NCI-H2196 (cell line): ENCODE measurements around the gene RASA2.
"Not testable (repeated sequence)": the region's sequence is repeated elsewhere in the genome, so short reads cannot be mapped to it uniquely, and the experiment has no call there.

ENCODE experiments used
- DNase-seq: peaks from one replicate; lab custom pipeline; 2025; ENCODE audit not compliant: unreplicated experiment; lab: John Stamatoyannopoulos, UW

Gene RASA2

DNA sequence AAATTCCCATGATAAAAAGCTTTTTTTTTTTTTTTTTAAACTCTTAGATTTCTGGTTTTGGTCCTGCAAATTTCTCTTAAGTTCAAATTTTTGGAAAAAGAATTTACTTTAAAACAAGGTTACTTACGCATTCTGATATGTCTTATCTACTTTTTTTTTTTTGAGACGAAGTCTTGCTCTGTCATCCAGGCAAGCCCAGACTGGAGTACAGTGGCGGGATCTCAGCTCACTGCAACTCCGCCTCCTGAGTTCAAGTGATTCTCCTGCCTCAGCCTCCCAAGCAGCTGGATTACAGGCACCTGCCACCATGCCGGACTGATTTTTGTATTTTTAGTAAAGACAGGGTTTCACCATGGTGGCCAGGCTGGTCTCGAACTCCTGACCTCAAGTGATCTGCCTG lies 83.2 kb downstream of the RASA2 start:
- DNase-seq, result no peak

DNA sequence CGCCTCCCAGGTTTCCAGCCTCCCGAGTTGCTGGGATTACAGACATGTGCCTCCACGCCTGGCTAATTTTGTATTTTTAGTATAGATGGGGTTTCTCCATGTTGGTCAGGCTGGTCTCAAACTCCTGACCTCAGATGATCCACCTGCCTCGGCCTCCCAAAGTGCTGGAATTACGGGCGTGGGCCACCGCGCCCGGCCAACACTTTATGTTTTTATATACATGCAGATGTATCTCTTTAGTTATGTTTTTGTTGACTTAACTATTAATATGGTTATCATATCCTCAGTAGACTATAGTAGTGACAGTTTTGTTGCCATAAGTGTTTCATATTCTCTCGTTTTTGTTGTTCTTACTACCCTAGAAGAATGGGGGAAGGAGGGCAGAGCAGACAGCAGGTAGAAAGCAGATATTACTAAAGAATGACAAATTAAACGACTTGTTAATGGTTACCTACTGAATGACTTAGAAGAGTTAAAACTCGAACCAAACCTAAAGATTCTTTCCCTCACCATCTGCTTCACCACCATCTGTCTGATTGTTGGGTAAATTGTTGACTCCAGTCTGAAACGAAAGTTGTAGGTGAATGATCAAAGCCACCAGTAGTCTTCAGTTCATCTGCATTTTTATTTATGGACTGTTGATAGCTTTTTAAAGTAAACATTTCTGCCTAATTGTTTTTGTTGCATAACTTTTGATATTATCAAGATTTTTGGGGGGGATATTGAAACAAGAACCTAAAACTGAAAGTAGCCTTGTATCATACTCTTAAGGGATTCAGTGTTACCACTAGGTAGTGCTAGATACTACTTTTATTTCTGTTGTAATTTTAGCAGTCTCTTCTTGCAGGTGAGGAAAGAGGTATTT lies 89.3 kb downstream of the RASA2 start:
- DNase-seq, result peak; percentile 45

DNA sequence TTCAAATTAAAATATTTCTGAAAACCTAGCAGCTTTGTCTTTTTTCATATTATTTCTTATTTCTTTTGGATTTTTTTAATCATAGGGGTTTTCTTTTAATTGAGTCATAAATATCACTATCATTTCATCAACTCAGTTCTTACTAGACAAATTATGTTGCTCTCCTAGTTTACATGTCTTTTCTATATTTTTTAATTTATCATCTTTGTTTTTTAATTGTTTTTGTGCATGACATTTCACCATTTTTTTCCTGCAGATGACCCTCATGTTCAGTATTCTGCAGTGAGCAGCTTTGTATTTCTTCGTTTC lies 89.9 kb downstream of the RASA2 start:
- DNase-seq, result no peak

DNA sequence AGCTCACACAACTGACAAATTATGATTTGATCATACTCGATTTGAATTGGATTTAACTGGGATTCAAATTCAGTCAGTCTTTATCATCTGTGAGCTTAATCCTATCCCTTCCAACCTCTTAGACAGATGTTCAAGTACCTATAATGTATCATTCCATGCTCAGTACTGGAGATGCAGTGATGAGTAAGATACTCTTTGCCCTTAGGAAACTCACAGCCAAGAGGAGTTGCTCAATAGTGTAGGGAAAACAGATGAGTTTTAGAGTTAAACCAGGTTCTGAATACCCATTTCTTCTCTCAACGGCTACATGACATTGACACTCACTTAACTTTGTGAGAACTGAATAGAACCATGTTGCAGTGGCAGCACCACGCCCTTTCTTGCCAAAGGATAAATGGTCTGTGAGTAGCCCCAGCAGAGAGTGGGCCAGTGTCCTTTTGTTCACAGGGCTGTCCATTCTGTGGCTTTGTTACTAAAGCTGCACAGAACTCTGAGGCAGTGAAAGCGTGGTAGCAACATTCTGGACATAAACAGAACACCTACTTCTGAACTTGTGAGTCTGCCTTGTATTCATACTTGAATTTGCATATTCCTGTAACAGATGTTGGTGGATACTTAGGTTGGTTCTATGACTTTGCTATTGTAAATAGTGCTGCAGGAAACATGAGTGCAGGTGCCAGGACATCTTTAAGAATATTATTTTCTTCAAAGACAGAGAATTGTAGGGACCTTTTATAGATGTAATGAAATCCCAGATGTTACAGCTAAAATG lies 91.6 kb downstream of the RASA2 start:
- DNase-seq, result no peak

DNA sequence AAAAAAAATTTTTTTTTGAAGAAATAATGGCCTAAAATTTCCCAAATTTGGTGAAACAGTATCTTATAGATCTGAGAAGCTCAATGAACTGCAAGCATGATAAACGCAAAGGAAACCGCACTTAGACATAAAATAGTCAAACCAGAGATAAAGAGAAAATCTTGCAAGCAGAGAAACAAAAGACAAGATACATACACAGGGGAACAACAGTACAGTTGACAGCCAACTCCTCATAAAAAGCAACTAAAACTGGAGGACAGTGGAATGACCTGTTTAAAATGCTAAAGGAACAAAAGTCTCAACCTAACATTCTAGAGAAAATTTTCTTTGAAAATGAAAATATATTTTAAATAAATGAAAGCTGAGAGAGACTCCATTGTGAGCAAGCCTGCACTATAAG lies 107.5 kb downstream of the RASA2 start:
- no peak for DNase-seq

DNA sequence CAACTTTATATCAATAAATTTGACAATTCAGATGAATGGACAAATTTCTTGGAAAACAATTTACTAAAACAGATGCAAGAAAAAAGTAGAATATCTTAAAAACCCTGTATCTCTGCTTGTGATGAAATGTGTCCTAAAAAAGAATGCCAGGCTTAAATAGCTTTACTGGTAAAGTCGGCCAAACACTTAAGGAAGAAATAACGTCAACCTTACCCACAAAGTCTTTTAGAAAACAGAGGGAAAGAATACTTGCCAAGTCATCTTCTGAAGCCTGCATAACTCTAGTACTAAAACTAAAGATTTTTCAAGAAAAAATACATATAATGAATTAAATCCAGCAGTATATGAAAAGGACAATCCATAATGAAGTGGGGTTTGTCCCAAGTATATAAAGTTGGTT lies 111.1 kb downstream of the RASA2 start:
- DNase-seq, result no peak

DNA sequence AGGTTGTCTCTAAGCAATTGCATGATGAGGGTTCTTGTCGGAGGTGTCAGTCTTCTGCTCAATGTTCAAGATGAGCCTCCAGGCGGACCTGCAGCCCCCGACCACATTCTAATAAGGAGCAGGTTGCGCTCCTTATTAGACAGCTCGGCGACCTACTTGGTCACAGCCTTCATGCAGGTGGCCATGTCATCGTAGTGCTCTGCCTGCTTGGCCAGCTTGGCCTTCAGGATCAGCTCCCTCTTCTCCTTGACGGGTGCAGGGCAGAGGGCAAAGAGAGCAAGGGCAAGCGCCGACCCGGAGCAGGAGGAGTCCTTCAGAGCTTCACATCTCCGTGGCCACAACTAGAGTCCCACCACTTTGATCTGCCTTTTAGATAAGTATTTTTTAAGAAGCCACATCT lies 113.5 kb downstream of the RASA2 start:
- DNase-seq, result no peak

DNA sequence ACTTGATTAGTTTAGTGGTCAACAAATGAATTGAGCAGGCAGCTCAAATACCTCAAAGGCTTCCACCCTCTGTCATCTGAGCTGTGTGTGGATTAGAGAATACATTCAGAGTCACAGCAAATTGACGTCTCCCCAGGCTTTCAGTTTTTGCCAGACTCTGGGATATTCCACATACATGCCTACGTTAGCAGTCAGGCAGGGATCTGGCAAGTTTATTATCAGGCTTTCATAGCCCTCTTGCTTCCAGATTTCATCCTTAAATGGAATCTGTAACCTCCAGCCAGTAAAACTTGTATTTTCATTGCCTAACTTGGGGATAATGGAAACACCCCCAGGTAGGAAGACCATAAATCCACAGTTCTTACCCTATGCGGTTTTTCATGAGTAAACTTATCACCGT lies 115.9 kb downstream of the RASA2 start:
- no peak for DNase-seq

DNA sequence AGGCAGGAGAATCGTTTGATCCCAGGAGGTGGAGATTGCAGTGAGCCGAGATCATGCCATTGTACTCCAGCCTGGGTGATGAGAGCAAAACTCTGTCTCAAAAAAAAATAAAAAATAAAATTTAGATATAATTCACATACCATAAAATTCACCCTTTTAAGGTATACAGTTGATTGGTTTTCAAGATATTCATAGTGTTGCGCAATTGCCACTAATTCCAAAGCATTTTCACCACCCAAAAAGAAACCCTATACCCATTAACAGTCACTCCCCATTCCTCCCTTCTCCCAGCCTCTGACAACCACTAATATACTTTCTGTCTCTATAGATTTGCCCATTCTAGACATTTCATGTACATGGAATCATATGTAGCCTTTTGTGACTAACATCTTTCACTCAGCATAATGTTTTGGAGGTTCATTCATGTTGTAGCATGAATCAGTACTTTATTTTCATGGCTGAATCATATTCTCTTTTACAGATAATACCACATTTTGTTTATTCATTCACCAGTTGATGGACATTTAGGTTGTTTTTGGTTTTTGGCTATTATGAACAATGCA lies 116.7 kb downstream of the RASA2 start:
- DNase-seq, result no peak

DNA sequence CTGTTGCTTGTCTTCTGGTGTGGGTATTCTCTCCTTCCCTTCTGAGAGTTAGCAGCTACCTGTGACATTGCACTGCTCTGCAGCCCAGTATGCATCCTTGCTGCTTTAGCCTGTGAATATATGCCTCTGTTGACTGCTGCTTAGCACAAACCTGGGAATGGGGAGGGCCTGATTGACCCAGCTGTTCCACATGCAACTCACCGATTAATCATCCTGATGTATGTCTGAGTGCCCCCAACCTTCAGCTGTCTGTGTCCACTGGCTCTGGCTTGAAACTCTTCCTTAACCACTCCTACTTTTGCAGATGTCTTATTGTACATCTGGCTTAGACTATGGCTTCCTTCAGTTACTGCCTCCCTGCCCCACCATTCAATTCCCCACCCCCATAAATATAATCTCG lies 119.1 kb downstream of the RASA2 start:
- DNase-seq, result no peak

DNA sequence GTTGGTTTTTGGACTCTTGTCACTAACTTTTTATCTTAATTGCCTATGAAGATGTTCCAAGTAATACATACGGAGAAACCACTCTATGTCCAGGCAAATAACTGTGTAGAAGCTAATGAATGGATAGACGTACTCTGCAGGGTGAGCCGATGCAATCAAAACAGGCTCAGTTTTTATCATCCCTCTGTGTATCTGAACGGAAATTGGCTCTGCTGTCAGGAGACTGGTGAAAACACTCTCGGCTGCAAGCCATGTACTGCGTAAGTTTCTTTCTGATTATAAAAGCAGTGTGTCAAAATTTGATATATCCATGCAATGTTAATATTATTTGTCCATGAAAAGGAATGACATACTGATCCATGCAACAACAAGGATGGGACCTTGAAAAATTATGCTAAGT lies 121.6 kb downstream of the RASA2 start:
- DNase-seq, result no peak

DNA sequence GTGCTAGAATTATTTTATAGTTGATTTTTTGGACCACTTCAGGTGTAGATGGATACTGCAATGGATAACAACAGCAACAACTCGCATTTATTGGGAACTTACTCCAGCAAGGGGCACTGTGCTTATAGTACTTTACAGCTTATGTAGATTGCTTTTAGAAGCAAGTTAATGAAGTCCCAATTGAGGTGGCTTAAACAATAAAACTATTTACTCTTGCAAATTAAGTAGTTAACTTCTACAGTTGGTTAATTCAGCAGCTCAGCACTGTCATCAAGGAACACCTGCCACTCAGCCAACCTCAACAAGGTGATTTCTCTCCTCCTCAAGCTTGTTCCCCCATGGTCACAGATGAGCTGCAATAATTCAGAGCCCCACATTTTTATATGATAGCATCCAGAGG lies 124.1 kb downstream of the RASA2 start:
- DNase-seq, result no peak

DNA sequence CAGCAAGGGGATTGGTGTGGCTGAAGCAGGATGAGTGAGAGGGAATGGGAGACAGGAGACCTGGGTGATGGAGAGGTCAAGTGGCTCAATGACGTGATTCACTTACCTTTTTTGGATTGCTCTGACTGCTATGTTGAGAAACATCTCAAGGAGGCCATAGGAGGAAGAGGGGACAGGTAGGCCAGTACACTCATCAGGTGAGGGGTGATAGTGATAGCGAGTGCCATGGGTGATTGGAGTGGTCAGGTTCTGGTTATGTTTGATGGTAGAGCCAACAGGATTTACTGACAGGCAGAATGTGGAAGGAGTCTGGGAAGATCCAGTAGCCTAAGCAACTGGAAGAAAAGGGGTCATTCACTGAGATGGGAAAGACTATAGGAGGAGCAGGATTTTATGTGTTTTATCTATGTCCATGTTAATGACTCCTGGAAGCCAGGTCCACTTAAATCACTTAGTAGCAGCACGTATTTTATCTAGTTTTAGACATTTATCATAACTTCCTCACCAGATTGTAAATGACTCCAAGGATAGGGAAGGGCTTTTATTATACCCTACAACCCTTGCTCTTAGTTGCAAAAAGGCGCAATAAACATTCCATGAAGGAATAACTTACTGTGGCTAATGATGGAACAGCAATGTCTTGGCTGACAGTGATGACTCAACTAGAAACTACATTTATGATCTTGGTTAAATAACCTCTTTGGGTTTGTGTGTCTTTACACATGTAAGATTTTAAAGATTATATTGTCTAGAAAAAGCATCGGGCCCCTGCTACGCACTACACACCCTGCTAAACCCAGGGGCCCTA lies 131.5 kb downstream of the RASA2 start:
- no peak for DNase-seq

DNA sequence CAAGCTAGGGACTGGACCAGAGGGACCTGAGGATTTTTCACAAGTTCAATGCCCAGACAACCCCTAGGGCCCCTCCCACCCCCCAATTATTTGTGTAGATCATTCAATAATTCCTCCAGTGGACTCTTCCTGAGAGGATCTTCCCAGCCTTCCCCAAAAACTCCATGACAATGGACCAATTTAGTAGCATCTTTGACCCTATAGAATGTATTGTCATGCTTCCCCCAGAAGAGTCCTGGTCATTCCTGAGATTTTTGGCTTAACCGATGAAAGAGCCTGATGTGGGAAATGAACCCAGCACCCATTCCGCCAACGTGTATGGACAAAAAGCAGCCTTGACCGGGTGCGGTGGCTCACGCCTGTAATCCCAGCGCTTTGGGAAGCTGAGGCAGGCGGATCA lies 132.1 kb downstream of the RASA2 start:
- no peak for DNase-seq

DNA sequence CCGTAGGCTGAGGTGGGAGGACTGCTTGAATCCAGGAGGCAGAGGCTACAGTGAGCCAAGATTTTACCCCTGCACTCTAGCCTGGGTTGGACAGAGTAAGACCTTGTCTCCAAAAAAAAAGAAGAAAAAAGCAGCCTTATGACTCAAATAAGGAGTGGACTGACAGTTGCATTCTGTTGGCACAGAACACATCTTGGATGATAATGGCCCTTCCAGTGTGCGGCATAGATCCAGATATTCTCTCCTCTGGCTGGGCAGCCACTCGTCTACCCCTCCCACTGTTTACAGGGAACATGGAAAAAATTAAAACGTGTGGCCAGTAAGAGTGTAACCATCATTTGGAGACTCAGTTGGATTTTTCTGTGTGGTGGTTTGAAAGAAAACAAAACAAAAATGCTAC lies 132.6 kb downstream of the RASA2 start:
- no peak for DNase-seq

DNA sequence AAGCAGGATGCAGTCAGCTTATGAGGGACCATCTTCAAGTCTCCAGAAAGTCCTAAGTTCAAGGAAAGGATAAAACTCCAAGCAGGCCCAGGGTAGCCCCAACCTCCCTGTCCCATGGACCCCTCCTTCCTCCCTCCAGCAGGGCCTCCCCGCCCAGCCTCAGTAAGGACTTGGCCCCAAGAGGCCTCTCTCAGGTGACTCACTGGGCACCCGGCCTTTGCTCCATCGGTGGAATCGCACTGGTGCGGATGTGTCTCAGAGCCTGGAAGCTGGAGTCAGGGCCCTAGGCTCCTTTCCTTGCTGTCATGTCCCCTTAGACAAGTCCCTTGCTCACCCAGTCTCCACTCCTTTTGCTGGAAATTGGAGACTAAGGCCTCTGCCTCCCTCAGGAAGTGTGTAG lies 136.9 kb downstream of the RASA2 start:
- DNase-seq, result no peak

DNA sequence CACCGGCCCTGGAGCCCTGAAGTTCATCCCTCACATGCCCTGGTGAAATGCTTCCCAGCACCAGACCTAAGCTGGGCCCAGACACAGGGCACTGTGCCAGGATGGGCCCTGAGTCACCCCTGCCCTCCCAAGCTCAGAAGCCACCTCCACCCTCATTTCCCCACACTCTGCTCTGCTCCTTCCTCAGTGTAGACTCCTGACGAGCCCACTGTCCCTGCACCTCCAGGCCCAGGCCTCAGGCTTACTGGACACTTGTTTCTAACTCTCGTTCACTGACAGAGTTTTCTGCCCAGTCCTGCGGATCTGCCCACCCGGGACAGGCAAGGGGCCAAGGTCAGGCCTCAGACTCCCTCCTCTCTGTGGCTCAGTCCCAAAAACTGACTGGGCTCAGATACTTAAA lies 138.7 kb downstream of the RASA2 start:
- DNase-seq, result no peak

DNA sequence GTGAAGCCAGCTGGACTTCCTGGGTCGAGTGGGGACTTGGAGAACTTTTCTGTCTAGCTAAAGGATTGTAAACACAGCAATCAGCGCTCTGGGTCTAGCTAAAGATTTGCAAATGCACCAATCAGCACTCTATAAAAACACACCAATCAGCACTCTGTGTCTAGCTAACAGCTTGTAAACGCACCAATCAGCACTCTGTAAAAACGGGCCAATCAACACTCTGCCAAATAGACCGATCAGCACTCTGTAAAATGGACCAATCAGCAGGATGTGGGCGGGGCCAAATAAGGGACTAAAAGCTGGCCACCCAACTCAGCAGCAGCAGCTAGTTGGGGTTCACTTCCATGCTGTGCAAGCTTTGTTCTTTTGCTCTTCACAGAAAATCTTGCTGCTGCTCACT lies 141.5 kb downstream of the RASA2 start:
- DNase-seq, result not testable (repeated sequence)

DNA sequence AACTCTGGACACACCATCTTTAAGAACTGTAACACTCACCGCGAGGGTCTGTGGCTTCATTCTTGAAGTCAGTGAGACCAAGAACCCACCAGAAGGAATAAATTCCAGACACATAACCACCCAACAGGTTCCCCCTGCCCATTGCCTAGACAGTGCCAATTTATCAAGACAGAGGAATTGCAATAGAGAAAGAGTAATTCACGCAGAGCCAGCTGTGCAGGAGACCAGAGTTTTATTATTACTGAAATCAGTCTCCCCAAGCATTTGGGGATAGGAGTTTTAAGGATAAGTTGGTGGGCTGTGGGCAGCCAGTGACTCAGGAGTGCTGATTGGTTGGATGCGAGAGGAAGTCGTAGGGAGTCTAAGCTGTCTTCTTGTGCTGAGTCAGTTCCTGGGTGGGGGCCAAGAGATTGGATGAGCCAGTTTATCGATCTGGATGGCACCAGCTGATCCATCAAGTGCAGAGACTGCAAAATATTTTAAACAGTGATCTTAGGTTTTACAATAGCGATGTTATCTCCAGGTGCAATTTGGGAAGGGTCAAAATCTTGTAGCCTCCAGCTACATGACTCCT lies 142.1 kb downstream of the RASA2 start:
- not testable (repeated sequence) for DNase-seq

DNA sequence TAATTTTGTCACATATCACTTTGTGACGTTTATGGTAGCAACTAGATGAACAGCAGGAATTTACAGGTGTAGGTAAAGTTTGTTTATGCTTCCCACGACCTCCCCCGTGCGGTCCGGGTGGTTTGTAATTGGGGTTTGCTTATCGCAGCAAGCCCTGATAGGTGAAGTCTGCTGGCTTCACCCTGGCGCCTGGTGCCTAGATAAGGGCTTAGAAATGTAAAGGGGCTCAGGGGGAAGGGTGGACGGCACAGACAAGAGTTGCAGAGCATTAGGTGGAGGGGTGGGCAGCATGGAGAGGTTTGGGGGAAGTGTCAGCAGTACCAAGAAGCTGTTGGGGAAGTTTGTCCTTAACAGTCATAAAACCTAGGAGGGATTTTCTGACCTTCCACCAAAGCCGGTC lies 143.1 kb downstream of the RASA2 start:
- no peak for DNase-seq

DNA sequence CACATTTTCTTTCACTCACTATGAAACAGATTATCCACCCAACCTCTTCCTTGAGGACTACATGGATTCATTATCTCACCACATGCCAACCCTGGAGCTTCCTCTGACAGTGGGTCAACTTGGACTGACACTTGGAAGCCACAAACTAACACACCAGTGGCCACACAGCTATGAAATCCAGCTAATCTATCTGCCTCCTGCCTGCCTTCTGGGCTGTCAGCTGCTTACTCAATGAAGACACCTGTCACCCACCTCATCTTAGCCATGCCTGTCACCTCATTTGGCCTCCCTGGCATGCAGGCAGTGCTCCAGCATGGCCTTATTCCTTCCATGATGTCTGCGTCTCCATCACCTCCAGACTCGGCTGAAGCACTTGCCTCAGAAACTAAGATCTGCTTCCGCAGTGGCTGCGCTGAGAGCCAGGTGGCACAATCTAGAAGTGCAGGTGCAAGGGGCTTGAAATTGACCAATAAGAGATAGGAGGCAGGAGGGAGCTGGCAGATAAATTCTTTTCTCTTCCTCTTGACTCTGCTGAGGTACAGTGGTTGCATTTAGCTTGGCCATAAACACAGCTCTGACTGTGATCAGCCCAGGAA lies 146.1 kb downstream of the RASA2 start:
- no peak for DNase-seq
